Fibroblast of lung (primary cell): ENCODE measurements around the gene CAPG. TPM values are rescaled to one million over a fixed set of nuclear protein-coding genes. Genes with fewer than 3 reads are reported as not detected.

Experiments used
- DNase-seq, 2 donors: peaks; one replicate each; pipeline versions ENCODE4 v3.0.0 to v3.0.0-alpha.2; 2010; ENCODE audit warnings: low read depth in 2 of 2
- H2AFZ ChIP-seq: 2 replicates; pipeline ENCODE4 v1.5.1; 2012; ENCODE audit warnings: low read length, control low read depth, inconsistent platforms
- H3K27ac ChIP-seq: 2 replicates; pipeline ENCODE4 v1.5.1; 2011; ENCODE audit warnings: low read length, control low read depth; ENCODE audit not compliant: insufficient read depth
- H3K27me3 ChIP-seq: 2 replicates; pipeline ENCODE4 v1.5.1; 2011; ENCODE audit warnings: mild to moderate bottlenecking, low read length; ENCODE audit not compliant: control insufficient read depth, insufficient read depth
- H3K36me3 ChIP-seq: 2 replicates; pipeline ENCODE4 v1.5.1; 2011; ENCODE audit warnings: low read length; ENCODE audit not compliant: control insufficient read depth, insufficient read depth
- H3K4me1 ChIP-seq: 2 replicates; pipeline ENCODE4 v1.5.1; 2011; ENCODE audit warnings: low read length; ENCODE audit not compliant: control insufficient read depth, insufficient read depth; ENCODE audit errors: extremely low read depth
- H3K4me2 ChIP-seq: 2 replicates; pipeline ENCODE4 v1.5.1; 2011; ENCODE audit warnings: low read length, control low read depth; ENCODE audit not compliant: insufficient read depth; ENCODE audit errors: extremely low read depth
- H3K4me3 ChIP-seq, 4 experiments: fragments of 200-600 bp in 1 of 4; sonication (generic) in 1 of 4; replicated peaks in 1 of 4; 2 replicates each; pipeline ENCODE4 v1.5.1; 2011 to 2016; ENCODE audit warnings: low read length in 4 of 4, low read depth in 3 of 4, mild to moderate bottlenecking in 3 of 4, control low read depth in 2 of 4, inconsistent platforms in 1 of 4, mixed read lengths in 1 of 4; ENCODE audit not compliant: insufficient read depth in 1 of 4; ENCODE audit errors: control extremely low read depth in 1 of 4
- H3K79me2 ChIP-seq: 2 replicates; pipeline ENCODE4 v1.5.1; 2012; ENCODE audit warnings: mild to moderate bottlenecking, low read length, inconsistent platforms; ENCODE audit not compliant: control insufficient read depth, insufficient read depth
- H3K9ac ChIP-seq: 2 replicates; pipeline ENCODE4 v1.5.1; 2011; ENCODE audit warnings: mild to moderate bottlenecking, low read length, control low read depth; ENCODE audit not compliant: insufficient read depth
- H3K9me3 ChIP-seq: 2 replicates; pipeline ENCODE4 v1.5.1; 2012; ENCODE audit warnings: low read depth, low read length; ENCODE audit not compliant: control insufficient read depth, insufficient read depth
- H4K20me1 ChIP-seq: 2 replicates; pipeline ENCODE4 v1.5.1; 2011; ENCODE audit warnings: low read length; ENCODE audit not compliant: control insufficient read depth, insufficient read depth; ENCODE audit errors: extremely low read depth
- EZH2 ChIP-seq: IDR thresholded peaks from 2 replicates; pipeline ENCODE4 v1.5.1; 2012; ENCODE audit warnings: low read length, control low read depth, mild to moderate bottlenecking; ENCODE audit errors: missing control alignments
- polyA plus RNA-seq, 2 donors: library from polyadenylated mRNA; depleted of rRNA in 1 of 2; stranded (reverse) in 1 of 2; unstranded in 1 of 2; fragments of >200 nt; gene quantifications; 2 replicates each; pipeline ENCODE4 v1.2.1, GENCODE V29; 2011 to 2012; ENCODE audit warnings: missing spikeins in 1 of 2
- total RNA-seq: library from RNA; depleted of rRNA; stranded (reverse); fragments of >200 nt; gene quantifications from 2 replicates; pipeline ENCODE4 v1.2.1, GENCODE V29; 2014
- TF ChIP-seq, protein P1 (sequence below), 2 donors: IDR thresholded peaks in 1 of 2; conservative IDR thresholded peaks in 1 of 2; 1 replicate in 1 of 2; 2 replicates in 1 of 2; pipeline ENCODE4 v1.5.1; 2011 to 2012; ENCODE audit warnings: low read length in 2 of 2, control low read depth in 1 of 2, inconsistent platforms in 1 of 2, low read depth in 1 of 2, mild to moderate bottlenecking in 1 of 2

Gene CAPG
- total and polyA plus RNA-seq, 2 donors (not counting 1 experiment from before 2014, with no cell fraction given), result 43.8 to 193 TPM

DNA sequence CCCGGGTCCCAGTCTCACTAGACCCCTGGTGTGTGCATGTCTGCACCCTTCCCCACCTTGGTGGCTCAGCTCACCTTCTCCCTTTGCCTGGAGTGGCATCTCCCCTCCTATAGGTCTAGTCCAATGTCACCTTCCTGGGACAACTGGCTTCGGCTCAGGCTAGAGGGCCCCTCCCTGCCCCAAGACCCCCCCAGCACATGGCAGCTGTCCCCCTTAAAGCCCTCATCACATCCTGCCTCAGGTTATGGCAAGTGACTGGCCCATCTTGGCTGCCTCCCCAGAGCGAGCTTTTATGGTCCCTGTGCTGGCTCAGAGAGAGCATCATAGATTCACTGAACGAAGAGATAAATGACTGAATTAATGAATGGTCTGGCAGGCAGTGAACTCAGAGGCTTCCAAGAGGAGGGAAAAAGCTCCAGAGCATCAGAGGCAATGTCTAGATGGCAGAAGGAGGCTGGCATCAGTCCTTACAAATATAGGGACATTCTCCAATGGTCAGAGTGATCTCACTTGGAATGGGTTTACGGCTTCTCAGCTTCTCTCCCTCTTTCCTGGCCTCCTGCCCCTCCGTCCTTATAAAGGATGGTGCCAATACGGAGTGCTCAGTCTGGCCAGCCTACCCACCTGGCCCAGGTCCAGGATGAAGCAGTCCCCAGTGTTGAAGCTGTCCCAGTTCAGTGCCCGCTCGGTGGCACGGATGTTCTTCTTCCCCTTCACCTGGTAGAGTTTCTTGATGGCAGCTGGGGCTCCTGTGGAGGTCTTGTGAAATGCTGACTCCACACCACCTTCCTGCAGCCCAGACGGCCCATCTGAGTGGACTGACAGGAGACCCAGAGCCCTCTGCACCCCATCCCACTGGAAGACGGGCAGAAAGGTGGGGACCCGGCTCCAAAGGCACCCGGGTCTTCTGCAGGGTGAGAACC, 9.4 kb downstream of the CAPG start:
- Histone ChIP-seq H4K20me1 (no peaks in the 10 kb centered on the region), H3K9me3 (no peaks in the 10 kb centered on the region), H3K4me3 (no peak overlapping the region), H3K36me3 (no peaks in the 10 kb centered on the region), H3K27me3 (no peaks in the 10 kb centered on the region), H3K4me2 (no peak overlapping the region), H3K9ac (no peak overlapping the region), H3K4me1 (no peaks in the 10 kb centered on the region), H3K27ac (no peak overlapping the region), H3K79me2 (no peaks in the 10 kb centered on the region), H2AFZ (no peak overlapping the region)
- TF ChIP-seq, protein P1, sequence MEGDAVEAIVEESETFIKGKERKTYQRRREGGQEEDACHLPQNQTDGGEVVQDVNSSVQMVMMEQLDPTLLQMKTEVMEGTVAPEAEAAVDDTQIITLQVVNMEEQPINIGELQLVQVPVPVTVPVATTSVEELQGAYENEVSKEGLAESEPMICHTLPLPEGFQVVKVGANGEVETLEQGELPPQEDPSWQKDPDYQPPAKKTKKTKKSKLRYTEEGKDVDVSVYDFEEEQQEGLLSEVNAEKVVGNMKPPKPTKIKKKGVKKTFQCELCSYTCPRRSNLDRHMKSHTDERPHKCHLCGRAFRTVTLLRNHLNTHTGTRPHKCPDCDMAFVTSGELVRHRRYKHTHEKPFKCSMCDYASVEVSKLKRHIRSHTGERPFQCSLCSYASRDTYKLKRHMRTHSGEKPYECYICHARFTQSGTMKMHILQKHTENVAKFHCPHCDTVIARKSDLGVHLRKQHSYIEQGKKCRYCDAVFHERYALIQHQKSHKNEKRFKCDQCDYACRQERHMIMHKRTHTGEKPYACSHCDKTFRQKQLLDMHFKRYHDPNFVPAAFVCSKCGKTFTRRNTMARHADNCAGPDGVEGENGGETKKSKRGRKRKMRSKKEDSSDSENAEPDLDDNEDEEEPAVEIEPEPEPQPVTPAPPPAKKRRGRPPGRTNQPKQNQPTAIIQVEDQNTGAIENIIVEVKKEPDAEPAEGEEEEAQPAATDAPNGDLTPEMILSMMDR (conservative IDR thresholded peaks at IDR 0.05 in 1 of 2, IDR thresholded peaks at IDR 0.05 in 1 of 2; ENCODE audit: low read depth in 1 of 2, low read length in 2 of 2), result no peak
- TF ChIP-seq EZH2, result no peak
- DNase-seq, result no peak

DNA sequence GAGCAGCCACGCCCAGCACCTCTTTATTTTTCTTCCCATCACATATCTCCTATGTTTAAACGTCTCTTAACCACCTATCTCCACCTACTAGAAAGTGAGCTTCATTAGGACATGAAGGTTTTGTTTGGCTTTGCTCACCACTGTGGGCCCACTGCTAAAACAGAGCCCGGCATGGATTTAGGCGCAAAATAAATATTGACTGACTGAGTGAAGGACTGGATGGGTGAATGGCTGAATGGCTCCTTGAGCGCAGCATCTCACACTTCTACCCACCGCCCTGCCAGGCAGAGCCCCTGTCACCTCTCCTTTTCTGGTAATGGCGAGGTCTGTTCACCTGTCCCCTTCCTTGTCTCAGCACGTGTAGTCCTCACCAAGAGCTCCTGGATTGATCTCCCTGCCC, 10.1 kb downstream of the CAPG start:
- H3K4me2 ChIP-seq, result no peak overlapping the region
- no peak for TF ChIP-seq EZH2
- TF ChIP-seq, protein P1 (conservative IDR thresholded peaks at IDR 0.05 in 1 of 2, IDR thresholded peaks at IDR 0.05 in 1 of 2; ENCODE audit: low read depth in 1 of 2, low read length in 2 of 2), result no peak
- H2AFZ ChIP-seq, result no peak overlapping the region
- no peak overlapping the region for H3K4me3 ChIP-seq
- H3K79me2 ChIP-seq, result no peaks in the 10 kb centered on the region
- no peak for DNase-seq
- H3K9me3 ChIP-seq, result no peaks in the 10 kb centered on the region
- H3K27me3 ChIP-seq, result no peaks in the 10 kb centered on the region
- no peak overlapping the region for H3K9ac ChIP-seq
- H3K36me3 ChIP-seq, result peaks cover 2% of the 10 kb centered on the region
- H3K4me1 ChIP-seq, result no peaks in the 10 kb centered on the region
- H3K27ac ChIP-seq, result no peak overlapping the region
- no peaks in the 10 kb centered on the region for H4K20me1 ChIP-seq

- Histone ChIP-seq H3K9me3 (no peaks in the 10 kb centered on the region), H3K4me2 (no peak overlapping the region), H3K27ac (no peak overlapping the region), H4K20me1 (no peaks in the 10 kb centered on the region), H3K27me3 (no peaks in the 10 kb centered on the region), H3K79me2 (no peaks in the 10 kb centered on the region), H3K4me1 (peaks cover 4% of the 10 kb centered on the region), H2AFZ (no peak overlapping the region), H3K4me3 (no peak overlapping the region), H3K36me3 (peaks cover 2% of the 10 kb centered on the region), H3K9ac (no peak overlapping the region)
- no peak for DNase-seq
- TF ChIP-seq EZH2, result no peak
- TF ChIP-seq, protein P1 (conservative IDR thresholded peaks at IDR 0.05 in 1 of 2, IDR thresholded peaks at IDR 0.05 in 1 of 2; ENCODE audit: low read depth in 1 of 2, low read length in 2 of 2), result no peak
Measured at GRCh38 chr2:85399183-85399455, 11.0 kb downstream of the CAPG start.
